HCT116 (cell line): Measurements from ENCODE around the gene MDM2. TPM values are rescaled to one million over a fixed set of nuclear protein-coding genes. Genes with fewer than 3 reads are reported as not detected.

ENCODE experiments used
- ATAC-seq: fragments of 200-7000 bp; cut with Tn5 transposase; 2 replicates; pipeline ENCODE4 v1.9.1; 2020; ENCODE audit warnings: mild to moderate bottlenecking, moderate library complexity
- BruUV-seq: library from RNA; stranded (reverse); fragments of 400-500 nt; replicated peaks from 2 replicates; lab custom pipeline; 2021; lab: Mats Ljungman, UMichigan
- CTCF ChIA-PET: fragments of 300-600 bp; sonication (Branson Sonifier 250); formaldehyde crosslinking; loops from one replicate; lab custom pipeline; 2021; ENCODE audit warnings: antibody characterized with exemption; lab: Charles Lee
- POLR2A ChIA-PET: fragments of 300-600, 350-600 bp; sonication (Branson Sonifier 250); formaldehyde crosslinking; loops from one replicate; lab custom pipeline; 2021; ENCODE audit warnings: antibody characterized with exemption; lab: Charles Lee
- RAD21 ChIA-PET, 2 experiments: fragments of 300-600 bp; sonication (Branson Sonifier 250); formaldehyde crosslinking; loops; one replicate each; lab custom pipeline; 2023; ENCODE audit warnings: low total read pairs in 2 of 2; ENCODE audit not compliant: uncharacterized antibody in 2 of 2, unreplicated experiment in 2 of 2, low non-redundant PET in 1 of 2; lab: Charles Lee
- DNase-seq: peaks from one replicate; pipeline ENCODE4 v3.0.0-alpha.2; 2010; ENCODE audit warnings: low read depth, low spot score
- H2AFZ ChIP-seq: fragments of 200-600 bp; shearing (Covaris generic), sonication (generic); 2 replicates; pipeline ENCODE4 v1.6.1; 2017; ENCODE audit warnings: low read depth, mixed run types, mixed read lengths, antibody characterized with exemption, low read length; ENCODE audit not compliant: poor library complexity, severe bottlenecking
- H3K27ac ChIP-seq: 2 replicates; pipeline ENCODE4 v1.5.1; 2012; ENCODE audit warnings: low read depth, low read length
- H3K27me3 ChIP-seq: fragments of 200-600 bp; sonication (generic); 2 replicates; pipeline ENCODE4 v1.6.1; 2016; ENCODE audit warnings: mixed run types, low read length, mixed read lengths; ENCODE audit not compliant: insufficient read depth
- H3K36me3 ChIP-seq, 2 experiments: fragments of 200-500 bp in 1 of 2; fragments of 200-600 bp in 1 of 2; sonication (Bioruptor generic) in 1 of 2; sonication (generic) in 1 of 2; 2 replicates each; pipeline versions ENCODE4 v1.5.1 to v1.6.1; 2014 to 2016; ENCODE audit warnings: low read length in 2 of 2, inconsistent platforms in 1 of 2, mixed read lengths in 1 of 2, mixed run types in 1 of 2; ENCODE audit not compliant: insufficient read depth in 2 of 2, control insufficient read depth in 1 of 2
- H3K4me1 ChIP-seq, 2 experiments: fragments of 200-600 bp in 1 of 2; sonication (generic) in 1 of 2; 2 replicates each; pipeline versions ENCODE4 v1.5.1 to v1.6.1; 2012 to 2017; ENCODE audit warnings: low read length in 2 of 2, inconsistent platforms in 1 of 2, mild to moderate bottlenecking in 1 of 2, mixed read lengths in 1 of 2, mixed run types in 1 of 2, moderate library complexity in 1 of 2; ENCODE audit not compliant: insufficient read depth in 2 of 2, control insufficient read depth in 1 of 2
- H3K4me2 ChIP-seq: fragments of 200-600 bp; sonication (generic); 2 replicates; pipeline ENCODE4 v1.6.1; 2017; ENCODE audit warnings: mixed run types, low read length, mixed read lengths
- H3K4me3 ChIP-seq, 2 experiments: fragments of 200-600 bp in 1 of 2; sonication (generic) in 1 of 2; replicated peaks in 1 of 2; 2 replicates each; pipeline ENCODE4 v1.5.1; 2011 to 2016; ENCODE audit warnings: low read length in 2 of 2, control low read depth in 1 of 2, low read depth in 1 of 2, mild to moderate bottlenecking in 1 of 2, mixed read lengths in 1 of 2, mixed run types in 1 of 2
- H3K79me2 ChIP-seq: fragments of 200-600 bp; sonication (generic); 2 replicates; pipeline ENCODE4 v1.6.1; 2017; ENCODE audit warnings: mild to moderate bottlenecking, mixed run types, low read length, moderate library complexity, mixed read lengths; ENCODE audit not compliant: insufficient read depth
- H3K9ac ChIP-seq: fragments of 200-600 bp; sonication (generic); 2 replicates; pipeline ENCODE4 v1.6.1; 2016; ENCODE audit warnings: low read length, mixed read lengths
- H3K9me2 ChIP-seq: fragments of 200-600 bp; sonication (generic), shearing (Covaris generic); 2 replicates; pipeline ENCODE4 v1.6.1; 2017; ENCODE audit warnings: mixed run types, mild to moderate bottlenecking, moderate library complexity; ENCODE audit not compliant: insufficient read depth
- H3K9me3 ChIP-seq, 2 experiments: fragments of 200-500 bp in 1 of 2; fragments of 200-600 bp in 1 of 2; sonication (Bioruptor generic) in 1 of 2; sonication (generic) in 1 of 2; 2 replicates each; pipeline ENCODE4 v1.6.1; 2014 to 2017; ENCODE audit warnings: low read length in 2 of 2, mixed read lengths in 2 of 2, inconsistent platforms in 1 of 2, low read depth in 1 of 2, mild to moderate bottlenecking in 1 of 2, mixed run types in 1 of 2, moderate library complexity in 1 of 2; ENCODE audit not compliant: control insufficient read depth in 1 of 2, insufficient read depth in 1 of 2
- H4K20me1 ChIP-seq: fragments of 200-600 bp; sonication (generic), shearing (Covaris generic); 2 replicates; pipeline ENCODE4 v1.6.1; 2017; ENCODE audit warnings: mixed run types, mild to moderate bottlenecking, moderate library complexity; ENCODE audit not compliant: insufficient read depth
- CBX3 ChIP-seq: IDR thresholded peaks from 2 replicates; pipeline ENCODE4 v1.6.1; 2012; ENCODE audit warnings: low read depth
- CEBPB ChIP-seq: IDR thresholded peaks from 2 replicates; pipeline ENCODE4 v1.6.1; 2012; ENCODE audit warnings: low read depth
- CTCF ChIP-seq, 3 experiments: fragments of 200-600 bp in 1 of 3; sonication (generic) in 1 of 3; IDR thresholded peaks in 2 of 3; conservative IDR thresholded peaks in 1 of 3; 2 replicates each; pipeline ENCODE4 v1.5.1; 2012 to 2017; ENCODE audit warnings: low read depth in 2 of 3, low read length in 2 of 3, antibody characterized with exemption in 1 of 3, borderline replicate concordance in 1 of 3, control low read depth in 1 of 3, mild to moderate bottlenecking in 1 of 3, mixed read lengths in 1 of 3, mixed run types in 1 of 3, moderate library complexity in 1 of 3; ENCODE audit not compliant: insufficient read depth in 1 of 3
- EGR1 ChIP-seq: IDR thresholded peaks from 2 replicates; pipeline ENCODE4 v1.6.1; 2012; ENCODE audit warnings: low read depth
- SRF ChIP-seq: IDR thresholded peaks from 2 replicates; pipeline ENCODE4 v1.6.1; 2012; ENCODE audit warnings: low read depth
- TCF7L2 ChIP-seq: IDR thresholded peaks from 2 replicates; pipeline ENCODE4 v1.7.0; 2011; ENCODE audit warnings: borderline replicate concordance, inconsistent platforms; ENCODE audit not compliant: insufficient read depth, insufficient read length; ENCODE audit errors: extremely low read depth
- ZNF274 ChIP-seq: fragments of 200-500 bp; sonication (Bioruptor generic); IDR thresholded peaks from 2 replicates; pipeline ENCODE4 v1.6.1; 2014; ENCODE audit warnings: mild to moderate bottlenecking, low read depth, low read length, inconsistent platforms
- intact Hi-C: fragments of 100-400 bp; cut with micrococcal nuclease; formaldehyde crosslinking; loops from 2 replicates; pipeline ENCODE4 v1.10.0; 2022
- total RNA-seq: library from RNA; stranded (reverse); gene quantifications from one replicate; pipeline ENCODE4 v1.2.1, GENCODE V29; 2021; ENCODE audit not compliant: unreplicated experiment

Gene MDM2
- total RNA-seq, 1 experiment from 2014 or later: 170 TPM

- TF ChIP-seq CTCF (IDR thresholded peaks at IDR 0.05 in 2 of 3, conservative IDR thresholded peaks at IDR 0.05 in 1 of 3; ENCODE audit: borderline replicate concordance in 1 of 3, insufficient read depth in 1 of 3, low read depth in 2 of 3, low read length in 2 of 3): no peak
Measured at GRCh38 chr12:68856510-68856909, 48.5 kb downstream of the MDM2 start (continued).

- Histone ChIP-seq H3K9ac (no peak overlapping the region), H3K9me2 (no peaks in the 10 kb centered on the region), H3K79me2 (no peaks in the 10 kb centered on the region), H4K20me1 (no peaks in the 10 kb centered on the region), H2AFZ (no peak overlapping the region), H3K4me3 (no peak overlapping the region), H3K4me1 (no peaks in the 10 kb centered on the region), H3K27ac (no peak overlapping the region), H3K27me3 (no peaks in the 10 kb centered on the region), H3K9me3 (no peaks in the 10 kb centered on the region), H3K4me2 (no peak overlapping the region), H3K36me3 (no peaks in the 10 kb centered on the region)
- intact Hi-C loops: no loop called here
- no peak for ATAC-seq
- CTCF ChIA-PET: interaction anchor here (0.7 kb wide), 1 partner anchor 33 kb away, joined by 3 read pairs; no protein-coding TSS in a partner anchor
- RAD21 ChIA-PET: no interaction called here
- BruUV-seq: no TSS peak
- no peak for DNase-seq
- POLR2A ChIA-PET: no interaction called here
- TF ChIP-seq EGR1: no peak
- no peak for TF ChIP-seq ZNF274
- no peak for TF ChIP-seq TCF7L2
- no peak for TF ChIP-seq CEBPB
- no peak for TF ChIP-seq SRF
- TF ChIP-seq CBX3: no peak
- TF ChIP-seq, all 23 proteins: peak for 0
Measured at GRCh38 chr12:68861890-68862289, 53.9 kb downstream of the MDM2 start.
